Bone marrow (tissue), 2 donors: ENCODE data around the gene CKAP5.
A peak's percentile ranks its signal among the peaks of the same experiment; 100 is the strongest.

Experiments
- DNase-seq, 2 donors: peaks; one replicate each; lab custom pipeline; 2025; lab: John Stamatoyannopoulos, UW

CKAP5 gene

DNA sequence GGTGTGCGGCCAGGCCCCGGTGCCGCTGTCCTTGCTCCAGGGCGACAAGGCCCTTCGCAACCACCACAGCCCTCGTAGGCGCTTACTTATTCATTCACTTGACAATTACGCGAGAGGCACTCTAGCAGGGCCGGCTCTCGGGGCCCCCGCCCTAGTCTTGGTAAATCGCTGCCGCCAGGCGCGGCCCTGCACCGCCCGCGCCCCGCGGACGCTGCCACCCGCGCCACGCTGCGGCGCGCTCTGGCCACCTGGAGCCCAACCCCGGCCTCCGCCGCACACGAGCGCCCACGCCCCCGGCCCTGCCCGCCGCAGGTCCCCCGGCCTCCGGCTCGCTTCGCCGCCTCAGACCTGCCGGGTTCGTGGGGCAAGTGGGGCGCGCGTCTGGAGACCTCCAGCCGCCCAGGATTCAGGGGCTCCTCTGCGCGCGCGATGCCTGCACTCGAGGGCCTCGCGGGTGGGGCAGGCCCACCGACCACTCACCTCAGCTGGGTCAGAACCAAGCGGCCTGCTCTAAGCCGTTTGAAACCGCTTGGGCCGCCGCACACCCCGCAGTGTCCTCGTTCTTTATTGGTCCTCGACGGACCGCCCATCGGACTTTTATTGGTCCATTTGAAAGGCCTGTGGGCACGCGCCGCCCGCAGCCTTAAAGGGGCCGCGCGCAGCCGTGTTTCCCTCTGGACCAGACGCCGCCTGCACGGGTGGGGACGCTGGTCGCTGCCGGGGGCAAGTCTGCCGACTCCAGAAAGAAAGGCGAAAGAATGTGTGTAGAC lies at the start of gene CKAP5:
Gene CKAP5, minus strand, starts transcription at position 541 of the 770 bp plus-strand sequence. CDS start 25,049 bp downstream, outside the sequence.
- DNase-seq: peak; percentile 62 to 67

- no peak for DNase-seq
Measured at GRCh38 chr11:46895821-46896220, 49.7 kb upstream of the CKAP5 start.

- DNase-seq: no peak
Measured at GRCh38 chr11:46894961-46895360, 48.9 kb upstream of the CKAP5 start.

DNA sequence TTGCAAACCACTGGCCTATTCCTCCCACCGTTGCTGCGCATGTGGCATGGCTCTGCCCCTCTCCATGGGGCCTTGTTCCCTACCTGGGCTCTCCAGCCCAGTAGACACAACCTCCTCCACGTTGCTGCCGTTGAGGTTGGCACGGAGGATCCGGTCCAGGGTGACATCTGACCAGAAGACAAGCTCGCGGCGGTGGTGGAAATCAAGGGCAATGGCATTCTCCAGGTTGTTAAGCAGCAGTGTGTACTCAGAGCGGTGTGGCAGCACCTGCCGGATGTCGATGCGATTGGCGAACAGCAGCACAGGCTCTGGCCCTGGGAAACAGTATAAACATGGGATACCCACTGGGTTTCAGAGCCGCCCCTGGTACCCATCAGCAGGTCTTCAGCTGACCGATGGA lies 48.4 kb upstream of the CKAP5 start:
- DNase-seq: no peak

DNA sequence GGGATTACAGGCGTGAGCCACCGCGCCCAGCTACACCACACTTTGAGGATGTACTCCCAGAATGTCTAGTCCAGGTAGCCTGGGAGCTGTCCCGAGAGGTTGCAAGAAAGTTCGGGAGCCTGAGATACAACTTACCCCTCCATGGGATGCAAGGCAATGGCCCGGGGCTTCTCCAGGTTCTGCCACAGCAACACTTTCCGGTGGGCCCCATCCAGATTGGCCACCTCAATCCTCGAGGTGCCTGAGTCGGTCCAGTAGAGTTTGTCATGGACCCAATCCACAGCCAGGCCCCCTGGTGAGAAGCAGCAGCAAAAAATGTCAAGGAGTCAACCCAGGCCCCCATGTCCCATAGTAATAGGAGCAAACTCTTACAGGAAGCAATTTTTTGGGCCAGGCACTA lies 46.8 kb upstream of the CKAP5 start:
- no peak for DNase-seq

DNA sequence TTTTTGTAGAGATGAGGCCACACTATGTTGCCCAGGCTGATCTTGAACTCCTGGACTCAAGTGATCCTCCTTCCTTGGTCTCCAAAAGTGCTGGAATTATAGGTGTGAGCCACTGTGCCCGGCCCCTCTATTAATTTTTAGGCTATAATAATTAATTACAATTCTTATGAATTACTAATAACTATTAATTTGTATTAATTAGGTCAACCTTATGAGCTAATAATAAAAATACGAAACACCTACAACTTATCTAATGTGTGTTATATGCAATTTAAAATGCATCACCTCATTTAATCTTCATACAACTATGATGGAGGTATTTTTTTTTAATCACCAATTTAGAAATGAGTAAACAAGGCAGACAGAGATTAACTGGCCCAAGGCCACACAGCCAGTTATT lies 46.0 kb upstream of the CKAP5 start:
- DNase-seq: no peak

- DNase-seq: no peak
Measured at GRCh38 chr11:46890665-46891064, 44.6 kb upstream of the CKAP5 start.

GRCh38 chr11:46889689-46890475 lies 43.8 kb upstream of the CKAP5 start:
- peak; percentile 24 to 87 for DNase-seq

- no peak for DNase-seq
Measured at GRCh38 chr11:46889251-46889650, 43.2 kb upstream of the CKAP5 start.

- DNase-seq: no peak
Measured at GRCh38 chr11:46888636-46889035, 42.6 kb upstream of the CKAP5 start.

GRCh38 chr11:46886211-46886610 lies 40.1 kb upstream of the CKAP5 start:
- no peak for DNase-seq

- no peak for DNase-seq
Measured at GRCh38 chr11:46879056-46879585, 33.0 kb upstream of the CKAP5 start.

DNA sequence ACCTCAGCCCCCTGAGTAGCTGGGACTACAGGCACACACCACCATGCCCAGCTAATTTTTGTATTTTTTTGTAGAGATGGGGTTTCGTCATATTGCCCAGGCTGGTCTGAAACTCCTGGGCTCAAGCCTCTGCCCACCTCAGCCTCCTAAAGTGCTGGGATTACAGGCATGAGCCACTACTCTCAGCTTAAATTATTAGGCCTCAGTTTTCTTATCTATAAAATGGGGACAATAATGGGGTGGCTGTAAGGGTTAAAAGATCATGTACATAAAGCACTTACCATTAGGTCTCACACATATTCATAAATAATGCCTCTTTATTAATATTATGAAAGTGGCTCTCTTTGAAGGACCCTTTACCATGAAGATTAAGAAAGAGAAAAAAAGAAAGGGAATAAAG lies 31.5 kb upstream of the CKAP5 start:
- no peak for DNase-seq

DNA sequence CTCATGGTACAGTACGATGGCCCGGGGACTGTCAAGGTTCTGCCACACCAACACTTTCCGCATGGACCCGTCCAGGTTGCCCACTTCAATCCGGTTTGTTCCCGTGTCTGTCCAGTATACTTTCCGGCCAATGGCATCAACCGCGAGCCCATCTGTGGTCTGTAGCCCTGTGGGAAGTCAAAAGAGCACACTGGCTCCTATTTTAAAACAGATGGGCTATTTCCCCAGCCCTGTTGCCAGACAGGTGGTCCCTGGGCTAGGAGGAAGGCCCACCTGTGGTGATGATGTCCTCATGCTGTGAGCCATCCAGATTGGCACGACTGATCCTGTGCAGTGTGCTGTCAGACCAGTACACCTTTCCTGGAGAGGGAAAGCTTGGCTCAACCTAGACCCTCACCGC lies 30.4 kb upstream of the CKAP5 start:
- DNase-seq: no peak

GRCh38 chr11:46874586-46874985 lies 28.5 kb upstream of the CKAP5 start:
- DNase-seq: no peak

DNA sequence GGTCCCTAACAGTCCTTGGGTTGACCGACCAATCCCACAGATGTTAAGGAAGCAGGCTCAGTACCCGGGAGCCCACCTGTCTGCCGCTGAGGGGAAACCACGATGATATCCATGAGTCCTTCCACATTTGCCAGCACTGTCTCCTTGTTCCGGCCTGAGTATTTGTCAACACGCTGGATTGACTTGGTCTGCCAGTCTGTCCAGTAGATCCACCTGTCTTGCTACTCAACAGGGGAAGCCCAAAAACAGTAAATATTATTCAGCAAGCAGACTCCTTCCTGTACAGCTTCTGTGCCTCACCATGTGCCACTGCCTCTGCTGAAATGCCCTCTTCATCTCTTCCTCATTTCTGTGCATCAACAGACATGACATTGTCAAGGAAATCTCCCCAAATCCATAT lies 22.8 kb upstream of the CKAP5 start:
- DNase-seq: no peak

DNA sequence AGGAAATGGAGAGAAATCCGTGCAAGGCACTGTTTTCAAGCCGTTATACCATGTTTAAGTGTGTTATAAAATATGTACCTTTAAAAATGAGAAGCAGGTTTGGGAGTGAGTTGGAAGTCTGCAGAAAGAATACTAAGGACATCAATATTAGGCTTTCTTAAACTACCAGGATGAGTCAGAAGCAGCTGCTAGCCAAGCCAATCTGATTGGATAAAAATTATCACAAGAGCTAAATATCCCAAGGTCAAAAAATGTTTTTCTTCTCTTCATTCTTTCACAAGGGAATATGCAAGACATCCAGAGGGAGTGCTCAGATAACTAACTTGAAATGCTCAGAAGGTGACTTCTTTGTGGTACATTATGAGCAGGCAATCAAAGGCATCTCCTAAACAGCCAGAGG lies 19.3 kb upstream of the CKAP5 start:
- no peak for DNase-seq

- DNase-seq: no peak
Measured at GRCh38 chr11:46860218-46860617, 14.1 kb upstream of the CKAP5 start.

GRCh38 chr11:46858920-46859546 lies 13.0 kb upstream of the CKAP5 start:
- DNase-seq: no peak

DNA sequence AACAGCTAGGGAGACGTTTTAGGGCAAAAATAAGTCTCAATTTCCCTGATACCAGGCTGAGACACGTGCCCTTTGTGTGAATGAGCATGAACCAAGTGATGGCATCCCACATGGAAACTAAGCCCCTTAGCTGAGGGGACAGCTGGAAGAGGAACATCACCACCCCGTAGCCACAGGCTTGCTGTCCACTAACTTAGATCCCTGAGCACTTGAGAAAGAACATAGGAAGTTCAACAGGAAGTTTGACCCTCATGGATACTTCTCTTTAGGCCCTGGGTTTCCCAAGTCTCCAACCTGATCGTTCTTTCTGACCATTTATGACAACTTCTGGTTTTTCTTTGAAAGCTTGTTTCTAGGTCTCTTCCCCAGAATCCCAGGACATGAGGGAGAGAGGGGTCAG lies 11.6 kb upstream of the CKAP5 start:
- no peak for DNase-seq

DNA sequence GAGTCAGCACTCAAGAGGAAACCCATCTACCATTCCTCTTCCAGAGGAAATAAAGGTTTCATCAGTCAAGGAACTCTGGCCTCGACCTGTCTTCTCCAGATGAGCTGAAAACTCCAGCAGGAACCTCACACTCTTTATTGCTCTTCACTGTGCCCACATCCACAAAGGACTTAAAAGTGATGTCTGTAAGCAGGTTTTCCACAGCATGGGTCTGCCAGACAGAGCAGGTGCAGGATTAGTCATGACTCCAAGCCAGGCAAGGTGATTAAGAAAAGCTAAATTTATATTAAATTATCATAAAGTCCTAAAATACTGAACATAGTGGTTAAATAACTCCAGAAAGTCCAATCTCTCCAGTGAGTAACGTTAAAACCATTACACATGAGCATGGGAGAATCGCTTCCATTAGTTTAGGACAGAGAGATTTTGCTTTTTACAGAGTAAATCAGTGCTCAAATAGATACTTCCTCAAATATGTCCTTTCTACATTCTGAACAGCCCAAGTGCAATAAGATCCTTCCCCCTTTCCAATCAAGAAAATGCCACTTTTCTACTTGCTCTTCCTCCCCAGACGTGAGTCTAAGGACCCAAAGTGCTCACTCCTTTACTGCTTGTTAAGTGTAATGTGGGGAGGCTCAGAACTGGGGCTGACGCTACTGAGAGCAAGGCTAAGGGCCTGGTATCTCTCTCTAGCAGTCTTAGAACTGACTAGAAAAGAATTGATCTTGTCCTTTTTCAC lies 10.7 kb upstream of the CKAP5 start:
- no peak for DNase-seq

GRCh38 chr11:46855863-46856262 lies 9.8 kb upstream of the CKAP5 start:
- DNase-seq: no peak
